CD14-positive monocyte (primary cell): ENCODE results near the gene MTA2. TPM values are rescaled to one million over a fixed set of nuclear protein-coding genes. Genes with fewer than 3 reads are reported as not detected.
"Not testable (repeated sequence)": the region's sequence is repeated elsewhere in the genome, so short reads cannot be mapped to it uniquely, and the experiment has no call there.

ENCODE experiments used
- DNase-seq, 3 donors: peaks; one replicate each; pipeline ENCODE4 v3.0.0-alpha.2; 2011 to 2022
- H2AFZ ChIP-seq: 2 replicates; pipeline ENCODE4 v1.6.0; 2012; ENCODE audit warnings: mild to moderate bottlenecking, low read depth, low read length, inconsistent platforms; ENCODE audit not compliant: insufficient read depth, poor library complexity, severe bottlenecking
- H3K27ac ChIP-seq, 2 donors: 1 replicate in 1 of 2; 2 replicates in 1 of 2; pipeline ENCODE4 v1.5.1; 2012 to 2013; ENCODE audit warnings: low read length in 2 of 2, control low read depth in 1 of 2, inconsistent platforms in 1 of 2, low read depth in 1 of 2, mild to moderate bottlenecking in 1 of 2
- H3K27me3 ChIP-seq, 2 donors: one replicate each; pipeline versions ENCODE4 v1.6.0 to v1.6.1; 2011 to 2013; ENCODE audit warnings: low read length in 2 of 2; ENCODE audit not compliant: control insufficient read depth in 2 of 2, insufficient read depth in 2 of 2
- H3K36me3 ChIP-seq, 2 donors: replicated peaks in 1 of 2; 1 replicate in 1 of 2; 2 replicates in 1 of 2; pipeline versions ENCODE4 v1.5.1 to v1.6.1; 2012 to 2013; ENCODE audit warnings: low read length in 2 of 2, control low read depth in 1 of 2, inconsistent platforms in 1 of 2, mild to moderate bottlenecking in 1 of 2; ENCODE audit not compliant: insufficient read depth in 2 of 2, control insufficient read depth in 1 of 2
- H3K4me1 ChIP-seq, 2 donors: 1 replicate in 1 of 2; 2 replicates in 1 of 2; pipeline versions ENCODE4 v1.5.1 to v1.6.1; 2012 to 2013; ENCODE audit warnings: low read length in 2 of 2, control low read depth in 1 of 2, inconsistent platforms in 1 of 2, mild to moderate bottlenecking in 1 of 2, moderate library complexity in 1 of 2; ENCODE audit not compliant: insufficient read depth in 2 of 2, control insufficient read depth in 1 of 2
- H3K4me2 ChIP-seq: replicated peaks from 2 replicates; pipeline ENCODE3; 2012; ENCODE audit warnings: low read length, moderate library complexity, mild to moderate bottlenecking; ENCODE audit not compliant: poor library complexity, severe bottlenecking; ENCODE audit errors: extremely low read depth
- H3K4me3 ChIP-seq, 3 experiments: fragments of 200-600 bp in 1 of 3; sonication (generic) in 1 of 3; replicated peaks in 1 of 3; 1 replicate in 2 of 3; 2 replicates in 1 of 3; pipeline ENCODE4 v1.5.1; 2011 to 2013; ENCODE audit warnings: low read length in 3 of 3, mild to moderate bottlenecking in 3 of 3, control low read depth in 2 of 3, low read depth in 2 of 3, inconsistent platforms in 1 of 3, moderate library complexity in 1 of 3
- H3K79me2 ChIP-seq: 2 replicates; pipeline ENCODE4 v1.6.0; 2012; ENCODE audit warnings: mild to moderate bottlenecking, control low read depth, inconsistent platforms, low read length, moderate library complexity; ENCODE audit not compliant: insufficient read depth
- H3K9ac ChIP-seq: 2 replicates; pipeline ENCODE4 v1.6.0; 2017; ENCODE audit warnings: low read length, mild to moderate bottlenecking; ENCODE audit not compliant: insufficient read depth, poor library complexity, severe bottlenecking
- H3K9me3 ChIP-seq, 2 donors: replicated peaks in 1 of 2; 1 replicate in 1 of 2; 2 replicates in 1 of 2; pipeline versions ENCODE4 v1.5.1 to v1.6.1; 2012 to 2013; ENCODE audit warnings: low read length in 2 of 2, control low read depth in 1 of 2; ENCODE audit not compliant: control insufficient read depth in 1 of 2, insufficient read depth in 1 of 2
- H4K20me1 ChIP-seq: 2 replicates; pipeline ENCODE4 v1.6.0; 2012; ENCODE audit warnings: mild to moderate bottlenecking, low read length, control low read depth, moderate library complexity; ENCODE audit not compliant: insufficient read depth
- H3K27ac Mint-ChIP-seq, 7 donors: one replicate each; pipeline ENCODE4 v1.8.0; 2020; ENCODE audit warnings: mild to moderate bottlenecking in 7 of 7, mixed read lengths in 7 of 7, moderate library complexity in 6 of 7, inconsistent platforms in 2 of 7
- H3K27me3 Mint-ChIP-seq, 3 donors: one replicate each; pipeline ENCODE4 v1.8.0; 2021 to 2022; ENCODE audit warnings: low read depth in 3 of 3, mild to moderate bottlenecking in 3 of 3, mixed read lengths in 3 of 3, moderate library complexity in 3 of 3, inconsistent platforms in 1 of 3
- H3K36me3 Mint-ChIP-seq, 2 donors: one replicate each; pipeline ENCODE4 v1.8.0; 2020; ENCODE audit warnings: mixed read lengths in 2 of 2, inconsistent platforms in 1 of 2, mild to moderate bottlenecking in 1 of 2
- H3K4me1 Mint-ChIP-seq: one replicate; pipeline ENCODE4 v1.8.0; 2020; ENCODE audit warnings: mild to moderate bottlenecking, mixed read lengths
- H3K4me3 Mint-ChIP-seq, 2 donors: one replicate each; pipeline ENCODE4 v1.8.0; 2020; ENCODE audit warnings: mild to moderate bottlenecking in 2 of 2, mixed read lengths in 2 of 2, moderate library complexity in 1 of 2
- H3K9me3 Mint-ChIP-seq, 7 donors: one replicate each; pipeline ENCODE4 v1.8.0; 2020 to 2022; ENCODE audit warnings: mixed read lengths in 7 of 7, mild to moderate bottlenecking in 6 of 7, moderate library complexity in 6 of 7, inconsistent platforms in 2 of 7
- CTCF ChIP-seq: fragments of 200-600 bp; IDR thresholded peaks from one replicate; pipeline ENCODE4 v1.8.0; 2022; ENCODE audit warnings: antibody characterized with exemption, mild to moderate bottlenecking
- WGBS: methylation state at CpG from one replicate; pipeline ENCODE4 v1.1.5; 2013; ENCODE audit warnings: missing lambda C conversion rate; ENCODE audit not compliant: insufficient coverage; 5-methylcytosine and 5-hydroxymethylcytosine counted together
- intact Hi-C, 2 donors: fragments of 100-400 bp; cut with micrococcal nuclease; formaldehyde crosslinking; loops; one replicate each; pipeline versions ENCODE4 v1.15.0 to v1.15.1; 2023
- polyA plus RNA-seq, 3 donors: library from polyadenylated mRNA; depleted of rRNA in 1 of 3; unstranded in 2 of 3; stranded (reverse) in 1 of 3; fragments of 300-500 nt in 2 of 3; fragments of >200 nt in 1 of 3; fragmentation: Illumina TruSeq in 2 of 3; gene quantifications; 1 replicate in 2 of 3; 2 replicates in 1 of 3; pipeline ENCODE4 v1.2.3, GENCODE V29; 2012 to 2021

Gene MTA2
- polyA plus RNA-seq, 3 donors = 14.0 to 38.6 (median 17.6) TPM

- H3K79me2 ChIP-seq = peaks cover 21% of the 10 kb centered on the region
- H3K9me3 Mint-ChIP-seq = no peaks in the 10 kb centered on the region
- peak overlapping the region; percentile 97 for H3K4me2 ChIP-seq
- intact Hi-C loops = no loop called here
- H3K36me3 Mint-ChIP-seq = peaks cover 33 to 50% of the 10 kb centered on the region in 2 donors
- peaks cover 18% of the 10 kb centered on the region for H3K4me1 Mint-ChIP-seq
- peaks cover 18 to 24% of the 10 kb centered on the region in 2 donors for H3K4me1 ChIP-seq
- H3K9me3 ChIP-seq = no peaks in the 10 kb centered on the region
- peak overlapping the region; percentile 91 for H2AFZ ChIP-seq
- no peak for TF ChIP-seq CTCF
- H3K27ac Mint-ChIP-seq = peak overlapping the region; percentile 84 to 97 (median 94)
- H3K4me3 Mint-ChIP-seq = peak overlapping the region; percentile 96 to 99
- WGBS = 16% methylated on average over 5 of the region's 8 CpGs
- H3K27me3 Mint-ChIP-seq = no peaks in the 10 kb centered on the region
- H3K9ac ChIP-seq = peak overlapping the region; percentile 72
- H3K4me3 ChIP-seq = peak overlapping the region; percentile 69 to 91 (median 87)
- no peaks in the 10 kb centered on the region for H4K20me1 ChIP-seq
- H3K36me3 ChIP-seq = peaks cover 21 to 38% of the 10 kb centered on the region in 2 donors
- peak overlapping the region; percentile 76 to 95 for H3K27ac ChIP-seq
- H3K27me3 ChIP-seq = no peaks in the 10 kb centered on the region
- no peak for DNase-seq
Measured at GRCh38 chr11:62621027-62621566, 19.4 kb upstream of the MTA2 start.

- H3K36me3 ChIP-seq = peaks cover 14 to 32% of the 10 kb centered on the region in 2 donors
- H3K9me3 ChIP-seq, H3K4me3 ChIP-seq, H4K20me1 ChIP-seq, H3K27me3 Mint-ChIP-seq, H2AFZ ChIP-seq, DNase-seq, H3K9ac ChIP-seq, H3K27me3 ChIP-seq, H3K27ac Mint-ChIP-seq, H3K9me3 Mint-ChIP-seq, H3K4me2 ChIP-seq, H3K4me3 Mint-ChIP-seq, H3K27ac ChIP-seq: not testable (repeated sequence)
- H3K36me3 Mint-ChIP-seq = peaks cover 25 to 45% of the 10 kb centered on the region in 2 donors
- intact Hi-C loops = loop anchor here in 1 of 2 donors (10.0 kb wide), 1 partner anchor 238 kb away; no protein-coding TSS in a partner anchor
- H3K4me1 Mint-ChIP-seq = peaks cover 20% of the 10 kb centered on the region
- 94% methylated on average over 2 of the region's 14 CpGs for WGBS
- H3K4me1 ChIP-seq = peaks cover 18 to 26% of the 10 kb centered on the region in 2 donors
- peaks cover 21% of the 10 kb centered on the region for H3K79me2 ChIP-seq
Measured at GRCh38 chr11:62616957-62617356, 15.3 kb upstream of the MTA2 start.
